DMS153 (cell line): ENCODE results near the gene TMEM218.
"Not testable (repeated sequence)": the region's sequence is repeated elsewhere in the genome, so short reads cannot be mapped to it uniquely, and the experiment has no call there.

Experiments
- DNase-seq: peaks from one replicate; lab custom pipeline; 2025; lab: John Stamatoyannopoulos, UW

TMEM218 gene

DNA sequence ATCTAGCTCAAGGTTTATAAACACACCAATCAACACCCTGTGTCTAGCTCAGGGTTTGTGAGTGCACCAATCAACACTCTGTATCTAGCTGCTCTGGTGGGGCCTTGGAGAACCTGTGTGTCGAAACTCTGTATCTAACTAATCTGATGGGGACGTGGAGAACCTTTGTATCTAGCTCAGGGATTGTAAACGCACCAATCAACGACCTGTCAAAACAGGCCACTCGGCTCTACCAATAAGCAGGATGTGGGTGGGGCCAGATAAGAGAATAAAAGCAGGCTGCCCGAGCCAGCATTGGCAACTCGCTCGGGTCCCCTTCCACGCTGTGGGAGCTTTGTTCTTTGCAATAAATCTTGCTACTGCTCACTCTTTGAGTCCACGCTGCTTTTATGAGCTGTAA, 21.3 kb downstream of the TMEM218 start:
- not testable (repeated sequence) for DNase-seq

DNA sequence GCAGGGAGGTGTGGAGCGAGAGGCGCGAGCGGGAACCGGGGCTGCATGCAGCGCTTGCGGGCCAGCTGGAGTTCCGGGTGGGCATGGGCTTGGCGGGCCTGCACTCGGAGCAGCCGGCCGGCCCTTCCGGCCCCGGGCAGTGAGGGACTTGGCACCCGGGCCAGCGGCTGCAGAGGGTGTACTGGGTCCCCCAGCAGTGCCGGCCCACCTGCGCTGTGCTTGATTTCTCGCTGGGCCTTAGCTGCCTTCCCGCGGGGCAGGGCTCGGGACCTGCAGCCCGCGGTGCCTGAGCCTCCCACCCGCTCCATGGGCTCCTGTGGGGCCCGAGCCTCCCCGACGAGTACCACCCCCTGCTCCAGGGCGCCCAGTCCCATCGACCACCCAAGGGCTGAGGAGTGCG, 21.9 kb downstream of the TMEM218 start:
- not testable (repeated sequence) for DNase-seq

GRCh38 chr11:125088576-125089455, 22.6 kb downstream of the TMEM218 start:
- no peak for DNase-seq

GRCh38 chr11:125088123-125088522, 23.3 kb downstream of the TMEM218 start:
- no peak for DNase-seq

DNA sequence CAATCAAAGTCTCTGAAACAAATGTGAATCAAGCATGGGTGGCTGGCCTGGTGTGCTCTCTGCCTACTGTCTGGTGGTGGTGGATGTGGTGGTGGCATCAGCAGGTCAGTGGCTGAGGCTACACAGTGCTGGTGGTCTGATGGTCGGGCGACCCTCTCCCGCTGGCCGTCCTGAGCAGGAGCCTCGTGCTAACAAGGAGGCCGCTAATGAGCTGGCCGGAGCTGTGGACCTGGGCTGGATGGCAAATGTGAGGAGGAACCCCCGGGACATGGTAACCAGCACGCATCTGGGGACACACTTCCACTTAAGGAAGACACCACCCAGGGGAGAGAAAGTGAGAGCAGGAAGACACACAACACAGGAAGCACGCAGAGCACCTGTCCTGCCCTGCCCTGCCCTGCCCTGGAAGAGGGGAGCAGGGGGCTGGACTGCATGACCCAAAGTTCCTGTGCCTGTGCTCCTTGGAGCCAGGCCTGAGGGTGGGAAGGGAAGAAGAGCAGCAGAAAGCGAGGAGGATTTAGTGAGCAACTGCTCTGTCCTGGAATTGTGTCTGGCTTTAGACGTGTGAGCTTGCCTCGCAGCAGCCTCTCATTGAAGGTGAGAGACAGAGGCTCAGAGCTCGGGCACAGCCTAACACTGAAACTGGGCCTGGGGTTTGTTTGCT, 24.7 kb downstream of the TMEM218 start:
- no peak for DNase-seq

DNA sequence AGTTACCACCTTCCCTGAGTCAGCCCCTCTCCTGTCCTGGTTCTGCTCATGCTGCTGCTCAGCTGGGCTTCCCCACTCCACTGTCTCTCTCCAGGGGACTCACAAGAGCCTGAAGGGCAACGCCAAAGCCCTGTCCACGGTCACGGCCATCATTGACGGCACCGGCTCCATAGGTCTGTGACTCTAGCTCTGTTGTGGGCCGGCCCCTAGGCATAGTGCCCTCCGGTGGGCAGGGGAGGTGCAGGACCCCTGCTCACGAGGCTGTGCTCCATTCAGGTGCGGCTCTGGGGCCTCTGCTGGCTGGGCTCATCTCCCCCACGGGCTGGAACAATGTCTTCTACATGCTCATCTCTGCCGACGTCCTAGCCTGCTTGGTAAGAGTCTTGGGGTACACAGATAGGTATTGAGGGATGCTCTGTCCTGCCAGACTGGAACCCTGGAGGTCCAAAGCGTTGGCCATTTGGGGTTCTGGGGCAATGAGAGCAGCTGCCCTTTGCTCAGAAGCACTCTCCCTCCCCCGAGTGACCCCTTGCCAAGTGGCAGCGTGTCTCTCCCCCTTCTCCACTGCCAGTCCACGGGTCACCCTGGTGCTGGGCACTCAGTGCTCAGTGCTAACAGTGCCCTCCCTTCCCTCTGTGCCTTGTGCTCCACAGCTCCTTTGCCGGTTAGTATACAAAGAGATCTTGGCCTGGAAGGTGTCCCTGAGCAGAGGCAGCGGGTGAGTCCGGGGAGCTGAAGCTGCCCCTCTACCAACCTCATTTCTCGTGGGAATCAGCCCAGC, 25.9 kb downstream of the TMEM218 start:
- no peak for DNase-seq

DNA sequence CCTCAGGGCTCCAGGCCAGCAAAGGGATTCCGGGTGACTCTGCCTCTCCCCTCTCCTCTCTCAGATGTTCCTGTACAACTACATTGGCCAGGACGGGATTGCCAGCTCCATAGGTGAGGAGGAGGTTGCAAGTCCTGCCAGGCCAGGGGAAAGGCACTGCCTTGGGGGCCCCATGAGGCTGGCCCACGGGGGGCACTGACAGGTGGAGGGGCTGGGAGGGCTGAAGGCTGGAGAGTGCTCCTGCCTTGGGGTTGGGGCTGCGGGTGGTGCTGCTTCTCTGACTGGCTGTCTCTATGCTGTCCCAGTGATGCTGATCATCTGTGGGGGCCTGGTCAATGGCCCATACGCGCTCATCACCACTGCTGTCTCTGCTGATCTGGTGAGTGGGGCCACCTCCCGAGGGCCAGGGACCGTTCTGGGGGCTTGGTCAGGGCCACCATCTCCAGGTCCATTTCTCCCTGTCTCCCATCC, 26.6 kb downstream of the TMEM218 start:
- no peak for DNase-seq

GRCh38 chr11:125084057-125084416, 27.4 kb downstream of the TMEM218 start:
- DNase-seq: no peak

DNA sequence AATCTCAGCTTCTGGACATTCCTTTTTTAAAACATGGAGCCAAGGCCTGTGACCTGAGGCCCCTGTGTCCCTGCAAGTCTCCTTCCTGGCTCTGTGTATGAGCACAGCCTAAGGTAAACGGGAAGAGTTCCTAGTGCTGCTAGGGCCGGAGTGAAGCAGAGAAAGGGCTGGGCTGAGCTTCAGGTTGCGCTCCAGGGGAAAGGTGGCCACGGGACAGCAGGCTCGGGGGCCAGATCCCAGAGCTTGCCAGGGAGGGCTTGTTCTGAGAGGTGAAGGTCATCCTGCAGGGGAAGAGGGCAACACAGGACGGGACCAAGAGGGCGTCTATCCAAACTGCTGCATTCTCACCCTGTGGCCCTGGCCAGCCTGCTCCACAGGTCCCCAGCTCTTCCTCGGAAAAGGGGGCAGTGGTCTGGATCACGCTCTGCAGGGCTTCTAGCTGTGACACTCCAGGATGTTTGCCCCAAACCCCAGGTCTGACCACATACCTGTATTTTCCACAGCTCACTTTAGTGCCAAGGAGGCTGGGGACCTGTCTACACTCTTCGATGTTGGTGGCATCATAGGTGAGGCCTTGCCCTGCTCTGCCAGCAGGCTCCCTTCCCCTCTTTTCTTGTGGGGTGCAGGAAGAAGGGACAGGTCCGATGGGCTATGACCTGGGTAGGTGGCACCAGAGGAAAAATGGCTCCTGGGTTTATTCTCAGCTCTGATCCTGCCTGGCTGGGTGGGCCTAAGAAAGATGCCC, 27.9 kb downstream of the TMEM218 start:
- DNase-seq: no peak

DNA sequence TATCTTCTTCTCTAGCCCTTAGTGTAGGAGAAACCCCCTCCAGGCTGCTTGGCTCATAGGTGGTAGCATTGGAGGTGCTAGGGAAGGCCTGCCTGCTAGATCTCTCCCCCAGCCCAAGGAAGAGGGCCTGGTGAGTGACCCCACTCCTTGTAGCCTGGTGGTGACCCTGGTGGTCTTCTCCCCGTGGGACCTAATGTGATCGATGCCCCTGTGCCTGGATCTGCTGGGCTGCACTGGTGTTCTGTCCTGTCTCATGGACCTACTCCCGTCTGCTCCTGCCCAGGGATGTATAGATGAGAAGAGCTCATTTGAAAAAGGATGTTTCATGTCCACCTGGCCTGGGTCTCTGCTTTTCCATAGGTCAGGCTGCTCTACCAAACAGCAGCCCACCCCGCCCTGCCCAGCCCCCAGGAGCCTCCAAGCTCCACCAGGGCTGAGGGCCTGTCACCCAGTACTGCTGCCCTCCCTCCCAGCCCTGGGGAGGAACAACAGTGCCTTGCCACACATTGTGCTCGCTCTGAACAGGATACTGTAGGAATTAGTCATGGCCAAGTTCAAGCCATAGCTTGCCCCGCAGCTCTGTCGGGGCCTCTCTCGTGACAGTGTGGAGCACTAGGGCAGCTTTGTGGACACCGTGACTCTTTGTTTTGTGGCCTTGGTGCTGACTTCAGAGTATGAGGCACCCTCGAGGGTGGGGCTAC, 28.7 kb downstream of the TMEM218 start:
- no peak for DNase-seq

- no peak for DNase-seq
Observed at GRCh38 chr11:125082040-125082439, 29.4 kb downstream of the TMEM218 start.

- no peak for DNase-seq
Observed at GRCh38 chr11:125081098-125081798, 30.2 kb downstream of the TMEM218 start.

DNA sequence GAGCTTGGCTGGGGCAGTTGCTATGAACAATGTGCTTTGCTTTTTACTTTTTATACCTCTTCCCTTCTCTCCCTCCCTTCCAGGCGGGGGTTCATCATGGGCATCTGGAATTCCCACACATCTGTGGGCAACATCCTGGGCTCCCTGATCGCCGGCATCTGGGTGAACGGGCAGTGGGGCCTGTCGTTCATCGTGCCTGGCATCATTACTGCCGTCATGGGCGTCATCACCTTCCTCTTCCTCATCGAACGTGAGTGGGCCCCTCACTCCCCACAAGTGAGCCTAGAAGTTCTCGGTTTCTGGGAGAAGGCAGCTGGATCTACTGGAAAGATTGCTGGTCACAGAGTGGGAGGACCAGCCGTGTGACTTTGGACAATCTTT, 30.9 kb downstream of the TMEM218 start:
- no peak for DNase-seq

- no peak for DNase-seq
Observed at GRCh38 chr11:125079878-125080530, 31.4 kb downstream of the TMEM218 start.

GRCh38 chr11:125079151-125079877, 32.1 kb downstream of the TMEM218 start:
- no peak for DNase-seq

GRCh38 chr11:125078516-125079140, 32.8 kb downstream of the TMEM218 start:
- no peak for DNase-seq

DNA sequence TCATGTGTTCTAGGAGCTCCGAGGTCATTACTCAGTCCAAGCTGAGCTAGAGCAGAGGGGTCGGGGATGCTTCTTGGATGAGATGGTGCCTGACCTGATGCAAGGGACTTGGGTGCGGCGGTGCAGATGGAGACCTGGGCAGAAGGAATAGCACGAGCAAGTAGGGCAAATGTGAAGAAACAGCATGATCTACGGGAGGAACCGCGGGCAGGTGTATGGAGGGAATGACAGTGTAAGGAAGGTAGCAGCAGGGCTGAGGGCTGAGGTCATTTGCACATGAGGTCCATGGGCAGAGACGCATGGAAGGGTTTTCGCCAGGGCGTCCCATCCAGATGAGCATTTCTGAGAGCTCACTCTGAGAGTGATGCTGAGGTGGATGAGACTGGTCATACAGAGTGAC, 33.4 kb downstream of the TMEM218 start:
- no peak for DNase-seq

DNA sequence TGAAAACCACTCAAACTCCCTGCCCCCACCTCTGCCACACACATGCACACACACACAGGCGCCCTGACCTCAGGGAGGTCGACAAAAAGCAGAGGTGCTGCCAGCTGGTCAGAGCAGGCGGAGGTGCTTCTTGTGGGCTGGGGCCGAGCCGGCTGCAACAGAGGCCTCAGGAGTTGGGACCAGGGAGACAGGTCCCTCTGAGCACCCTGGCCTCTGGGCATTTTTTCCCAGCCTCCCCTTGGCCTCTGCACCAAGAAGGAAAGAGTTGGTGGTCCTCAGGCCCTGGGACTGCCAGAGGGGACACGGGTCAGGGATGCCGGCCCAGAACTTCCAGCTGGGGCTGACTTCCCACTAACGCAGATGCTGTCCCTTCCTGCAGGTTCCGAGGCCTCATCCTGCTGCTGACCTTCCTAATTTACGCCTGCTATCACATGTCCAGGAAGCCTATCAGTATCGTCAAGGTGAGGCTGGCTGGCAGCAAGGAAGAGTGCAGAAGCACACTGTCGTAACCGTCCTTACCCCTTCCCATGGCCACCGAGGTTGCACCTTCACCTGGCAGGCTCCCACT, 35.0 kb downstream of the TMEM218 start:
- DNase-seq: no peak

- no peak for DNase-seq
Observed at GRCh38 chr11:125075900-125076317, 35.5 kb downstream of the TMEM218 start.
